HG03139 (cell line): ENCODE measurements around the gene ZNF407.

Experiments
- ATAC-seq: cut with Tn5 transposase; IDR thresholded peaks from one replicate; pipeline ENCODE4 v1.9.1; 2021; ENCODE audit not compliant: unreplicated experiment

Gene ZNF407

DNA sequence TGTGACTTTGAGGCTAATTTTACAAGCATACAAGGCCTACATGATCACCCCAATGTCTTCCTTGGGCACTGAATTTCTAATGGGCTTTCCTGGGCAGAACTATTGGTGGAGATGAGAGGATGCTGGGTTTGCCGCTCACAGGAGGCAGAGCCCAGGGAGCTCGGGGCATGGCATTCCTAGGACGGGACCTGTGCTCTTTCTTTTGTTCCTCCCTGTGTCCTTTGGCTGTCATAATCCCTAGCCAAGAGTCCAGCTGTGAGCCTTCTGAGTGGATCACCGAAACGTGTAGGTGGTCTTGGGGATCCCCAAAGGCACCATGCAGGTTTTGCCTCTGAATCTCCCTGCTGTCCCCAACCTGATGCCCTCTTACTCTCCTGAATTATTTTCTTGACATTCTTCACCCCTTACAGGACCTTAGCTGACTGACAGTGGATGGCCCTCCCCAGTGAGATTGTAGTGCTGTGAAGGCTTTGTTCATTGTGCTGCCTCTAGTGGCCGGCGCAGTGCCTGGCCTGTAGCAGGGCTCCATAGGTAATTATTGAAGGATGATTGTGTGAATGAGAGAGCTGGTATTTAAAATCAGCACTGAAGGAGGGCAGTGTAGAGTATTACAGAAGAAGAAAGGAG lies 221.9 kb downstream of the ZNF407 start:
- no peak for ATAC-seq

DNA sequence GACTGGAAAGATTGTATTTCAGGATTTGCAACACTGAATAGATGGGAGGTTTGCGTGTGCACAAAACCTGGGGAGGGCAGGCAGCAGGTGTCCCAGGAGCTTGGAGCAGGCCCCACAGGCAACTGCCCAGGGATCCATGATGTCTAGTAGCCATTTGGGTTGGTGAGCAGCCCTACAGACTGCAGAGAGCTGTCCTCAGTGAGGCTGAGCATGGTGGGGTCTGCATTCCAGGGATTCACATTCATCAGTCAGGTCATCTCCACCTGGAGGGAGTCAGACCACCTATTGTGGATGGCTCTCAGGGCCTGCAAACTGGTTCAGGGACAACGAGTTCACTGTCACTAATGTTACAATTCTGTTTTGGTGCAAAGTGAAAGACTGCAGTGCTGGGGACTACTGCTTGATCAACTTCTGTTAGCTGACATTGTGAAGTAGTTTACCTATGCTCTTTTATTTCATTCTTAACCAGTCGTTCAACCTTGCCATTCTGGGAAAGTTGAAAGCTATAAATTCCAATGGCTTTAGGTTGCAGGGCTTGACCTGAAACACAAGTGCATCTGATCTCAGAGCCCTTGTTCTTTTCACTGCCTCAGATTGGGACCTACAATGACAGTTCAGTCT lies 222.6 kb downstream of the ZNF407 start:
- ATAC-seq = no peak

DNA sequence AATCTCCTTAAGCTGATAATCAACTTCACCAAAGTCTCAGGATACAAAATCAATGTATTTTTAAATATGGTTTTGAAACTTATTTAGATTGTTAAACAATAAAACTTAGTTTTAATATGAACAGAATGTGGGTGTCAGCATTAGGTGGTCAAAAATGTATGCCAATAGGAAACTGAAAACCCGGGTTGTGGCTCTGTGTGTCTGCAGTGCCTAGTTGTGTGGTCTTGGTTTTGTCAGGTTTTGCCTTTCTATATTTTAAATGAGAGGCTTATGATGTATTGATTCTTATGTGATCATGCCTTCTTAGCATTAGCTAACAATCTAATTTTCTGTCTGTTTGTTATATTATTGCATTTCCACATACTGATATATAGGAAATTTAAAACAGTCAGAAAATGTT lies 227.8 kb downstream of the ZNF407 start:
- no peak for ATAC-seq

DNA sequence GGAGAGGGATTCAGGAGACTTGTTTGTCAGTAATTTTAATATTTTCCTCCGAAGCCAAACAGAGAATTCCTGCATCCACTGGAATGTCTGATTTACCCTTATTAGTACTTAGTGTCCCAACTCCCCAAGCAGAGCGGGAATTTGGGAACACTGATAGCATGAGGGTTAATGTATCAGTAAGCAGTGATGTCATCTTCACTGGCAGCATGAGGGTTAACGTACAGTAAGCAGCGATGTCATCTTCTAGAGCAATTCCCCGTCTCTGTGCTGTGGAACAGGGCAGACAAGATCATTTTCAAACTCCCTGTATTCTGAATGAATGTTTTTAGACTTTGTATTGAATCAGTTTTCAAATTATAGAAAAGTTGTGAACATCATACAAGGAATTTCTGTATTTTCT lies 228.9 kb downstream of the ZNF407 start:
- ATAC-seq = no peak

DNA sequence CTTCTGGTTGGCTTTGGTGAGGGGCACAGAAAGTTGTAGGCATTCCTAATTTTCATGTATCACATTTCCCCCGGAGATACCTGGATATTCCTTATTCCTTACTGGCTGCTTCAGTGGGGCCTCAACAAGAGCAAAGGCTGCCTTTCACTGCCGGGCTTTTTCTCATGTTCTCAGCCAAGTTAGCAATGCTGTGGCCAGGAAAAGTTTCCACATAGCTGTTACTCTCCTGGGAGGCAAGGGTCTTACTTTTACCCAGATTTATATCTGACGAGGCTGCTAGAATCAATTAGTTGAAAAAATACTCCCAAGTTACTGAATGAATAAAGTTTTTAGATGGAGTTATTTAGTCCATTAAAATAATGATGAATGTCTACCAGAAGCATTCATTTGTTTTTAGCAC lies 230.5 kb downstream of the ZNF407 start:
- ATAC-seq = no peak

DNA sequence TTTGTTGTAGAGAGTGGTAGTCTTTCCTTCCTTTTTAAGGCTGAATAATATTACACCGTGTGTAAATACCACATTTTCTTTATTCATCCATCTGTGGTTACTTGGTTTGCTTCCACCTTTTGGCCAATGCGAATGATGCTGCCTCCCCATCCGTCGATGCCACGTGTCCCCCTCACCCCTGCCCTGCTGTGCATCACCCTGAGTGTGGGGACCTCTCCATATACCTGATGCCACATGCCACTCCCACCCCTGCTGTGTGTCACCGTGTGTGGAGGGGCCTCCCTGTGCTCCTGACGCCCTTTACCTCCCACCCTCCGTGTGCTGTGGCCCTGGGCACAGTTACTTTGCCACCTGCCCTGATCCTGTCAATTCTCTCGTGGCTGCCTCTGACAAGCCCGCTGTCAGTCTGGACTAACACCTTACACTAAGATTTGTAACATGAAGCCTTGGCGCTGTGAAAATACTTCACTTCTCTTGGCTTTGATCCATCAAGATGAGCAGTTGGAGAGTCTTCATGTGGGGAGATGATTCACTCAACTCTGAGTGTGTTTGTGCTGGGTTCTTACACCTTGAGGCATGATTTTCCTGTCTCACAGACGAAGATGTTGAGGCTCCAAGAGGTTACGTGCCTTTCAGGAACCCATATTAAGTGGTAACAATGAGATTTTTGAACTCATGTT lies 234.0 kb downstream of the ZNF407 start:
- no peak for ATAC-seq

DNA sequence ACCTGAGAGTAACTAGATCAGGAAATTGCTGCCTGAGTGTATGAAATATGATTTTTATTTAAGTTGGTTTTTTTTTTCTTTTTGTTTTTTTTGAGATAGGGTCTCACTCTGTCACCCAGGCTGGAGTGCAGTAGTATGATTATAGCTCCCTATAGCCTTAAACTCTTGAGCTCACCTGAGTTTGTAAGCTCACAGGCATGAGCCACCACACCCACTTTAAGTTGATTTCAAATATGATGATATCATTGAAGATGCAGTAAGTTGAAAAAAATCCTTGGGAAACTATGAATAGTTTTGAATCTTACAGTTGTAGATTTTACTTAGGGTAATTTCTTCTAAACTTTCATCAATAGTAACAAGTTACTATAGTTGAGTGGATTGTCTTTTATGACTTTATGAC lies 234.7 kb downstream of the ZNF407 start:
- ATAC-seq = no peak

DNA sequence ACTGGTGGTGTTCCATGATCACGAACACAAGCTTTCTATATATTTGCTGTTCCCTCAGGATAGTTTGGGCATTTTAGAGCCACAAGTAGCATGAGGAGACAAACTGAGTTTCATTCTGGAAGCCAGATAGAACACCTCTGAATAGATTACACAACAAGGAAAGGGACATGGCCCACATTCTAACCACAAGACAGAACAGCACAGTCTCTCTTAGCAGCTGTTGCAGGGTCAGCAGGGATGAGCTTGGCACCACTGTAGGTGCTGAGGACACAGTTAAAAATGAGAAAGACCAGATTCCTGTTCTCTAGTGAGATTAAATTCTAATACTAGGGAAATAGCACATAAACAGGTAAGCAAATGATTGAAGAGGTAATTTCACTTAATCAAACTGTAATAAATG lies 235.3 kb downstream of the ZNF407 start:
- no peak for ATAC-seq

DNA sequence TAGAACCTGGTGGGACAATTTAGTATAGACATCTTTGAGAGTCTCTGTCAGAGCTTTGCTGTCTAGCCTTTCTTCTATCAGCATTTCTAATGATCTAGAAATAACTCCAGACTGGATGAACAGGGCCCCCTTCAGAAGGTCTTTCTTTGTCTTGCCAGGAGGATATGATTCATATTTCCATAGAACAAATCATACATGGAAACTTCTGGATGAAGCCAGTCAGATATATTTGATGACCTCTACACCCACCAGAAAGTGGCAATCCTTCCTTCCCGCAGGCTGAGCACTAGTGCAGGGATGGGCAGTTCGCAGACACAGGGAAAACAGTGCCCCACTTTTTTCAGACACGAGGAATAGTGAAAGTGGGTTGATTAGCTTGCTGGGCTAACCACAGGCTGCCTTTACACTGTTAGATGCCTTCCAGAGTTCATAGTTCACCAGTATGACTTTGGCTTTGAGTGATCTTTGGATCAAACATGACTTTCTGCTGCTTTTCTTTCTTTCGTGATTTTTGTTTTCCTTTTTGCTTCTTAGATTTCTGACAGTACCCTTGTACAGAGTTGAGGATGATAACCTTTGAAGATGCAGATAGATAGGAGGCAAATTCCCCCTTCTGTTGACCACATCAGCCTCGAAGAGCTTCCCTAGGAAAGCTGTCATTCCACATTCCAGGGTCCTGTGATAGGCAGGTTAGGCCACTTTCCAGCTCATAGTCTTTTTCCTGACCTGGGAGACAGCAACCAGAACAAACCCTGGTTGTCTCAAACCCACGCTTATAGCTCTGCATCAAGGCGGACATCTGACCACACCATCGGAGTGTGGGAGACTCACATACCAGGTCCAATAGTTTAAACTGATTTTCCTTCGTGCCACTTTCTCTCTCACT lies 237.0 kb downstream of the ZNF407 start:
- no peak for ATAC-seq

DNA sequence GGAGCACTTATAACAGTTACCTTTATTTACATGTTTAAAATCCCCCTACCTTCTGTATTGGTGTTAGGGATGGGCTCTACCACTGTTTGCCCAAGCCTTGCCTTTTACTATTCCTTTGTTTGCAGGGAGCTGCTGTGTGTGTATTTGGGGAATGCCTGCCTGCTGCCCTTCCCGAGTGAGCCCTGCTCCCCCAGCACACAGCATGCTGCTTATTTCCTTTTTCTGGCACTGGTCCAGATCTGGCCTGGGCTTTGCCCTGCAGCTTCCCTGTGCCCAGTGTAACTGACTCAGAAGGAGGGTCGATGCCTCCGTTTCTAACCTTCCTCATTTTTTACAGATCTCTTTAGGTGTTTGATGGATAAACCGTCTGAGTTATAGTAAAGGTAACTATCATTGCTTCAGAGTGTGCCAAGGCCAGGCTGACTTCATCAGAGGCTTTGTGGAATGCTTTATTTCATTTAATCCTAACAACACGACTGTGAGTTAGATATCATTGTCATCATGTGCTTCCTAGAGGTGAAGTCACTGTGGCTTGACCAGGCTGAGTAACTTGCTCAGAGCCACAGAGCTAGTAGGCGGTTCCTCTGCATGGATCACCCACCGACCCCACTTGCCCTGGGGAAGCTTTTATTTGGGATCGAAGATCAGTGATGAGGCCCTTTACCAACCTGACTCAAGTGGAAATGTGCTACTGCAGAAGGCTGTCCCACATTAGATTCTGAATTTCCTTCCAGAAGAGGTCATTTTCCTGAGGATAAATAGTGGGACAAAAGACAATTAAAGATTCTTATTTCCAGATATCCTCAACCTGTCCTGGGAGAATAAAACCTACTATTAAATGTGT lies 238.8 kb downstream of the ZNF407 start:
- no peak for ATAC-seq

DNA sequence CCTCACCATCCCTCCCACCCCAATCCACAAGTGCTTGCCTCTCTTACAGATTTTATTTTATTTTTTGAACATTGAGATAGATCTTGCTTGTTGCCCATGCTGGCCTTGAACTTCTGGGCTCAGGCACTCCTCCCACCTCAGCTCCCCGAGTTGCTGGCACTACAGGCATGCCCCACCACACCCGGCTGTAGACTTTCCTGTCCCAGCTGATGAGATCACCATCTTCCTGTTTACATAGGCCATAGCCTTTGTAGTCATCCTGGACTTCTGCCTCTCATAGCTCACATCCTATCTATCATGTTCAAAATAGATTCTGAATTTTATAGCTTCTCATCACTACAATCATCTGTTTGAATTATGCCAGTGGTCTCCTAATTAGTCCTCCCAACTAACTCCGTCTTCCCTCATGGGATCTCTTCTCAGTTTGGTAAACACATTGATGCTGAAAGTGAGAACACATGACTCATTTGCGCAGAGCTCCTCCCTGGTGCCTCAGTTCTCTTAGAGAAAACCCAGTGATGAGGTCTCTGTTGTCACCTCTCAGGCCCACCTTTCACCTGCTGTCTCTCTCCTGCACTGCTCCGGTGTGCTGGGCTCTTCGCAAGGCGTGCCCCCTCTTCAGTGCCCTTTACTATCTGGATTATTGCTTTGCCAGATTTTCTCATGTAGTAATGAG lies 243.0 kb downstream of the ZNF407 start:
- ATAC-seq = no peak

DNA sequence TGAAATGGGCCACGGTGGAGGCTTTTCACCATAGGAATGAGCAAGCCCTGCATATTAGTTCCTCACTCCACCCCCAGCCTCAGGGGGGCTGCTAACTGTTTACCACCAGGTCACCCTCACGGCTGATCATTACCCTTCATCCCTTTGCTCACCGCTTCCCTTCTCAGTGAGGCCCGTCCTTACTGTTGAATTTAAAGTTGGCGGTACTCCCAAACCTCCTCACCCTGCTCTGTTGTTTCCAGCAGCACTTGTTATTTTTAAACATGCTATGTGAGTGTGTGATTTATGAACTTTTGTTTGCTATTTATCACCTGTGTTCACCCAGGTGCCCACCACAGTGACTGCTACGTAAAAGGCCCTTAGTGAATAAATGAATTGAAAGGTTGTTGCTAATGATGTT lies 243.6 kb downstream of the ZNF407 start:
- no peak for ATAC-seq

DNA sequence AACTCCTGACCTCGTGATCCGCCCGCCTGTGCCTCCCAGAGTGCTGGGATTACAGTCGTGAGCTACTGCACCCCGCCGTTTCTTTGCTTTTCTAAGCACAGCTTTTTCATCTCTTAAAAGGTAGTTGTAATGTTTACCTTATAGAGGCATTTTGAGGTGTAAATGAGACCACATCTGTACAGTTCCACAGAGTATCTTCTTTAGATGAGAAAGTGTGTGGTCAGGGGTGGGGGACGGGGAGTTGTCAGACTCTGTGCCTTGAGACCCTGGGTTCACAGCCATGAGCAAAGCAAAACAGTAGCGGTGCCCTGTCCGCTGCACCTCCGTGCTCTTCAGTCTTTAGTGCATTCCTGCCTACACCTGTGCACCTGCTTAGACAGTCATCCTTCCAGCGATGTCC lies 251.6 kb downstream of the ZNF407 start:
- ATAC-seq = no peak

DNA sequence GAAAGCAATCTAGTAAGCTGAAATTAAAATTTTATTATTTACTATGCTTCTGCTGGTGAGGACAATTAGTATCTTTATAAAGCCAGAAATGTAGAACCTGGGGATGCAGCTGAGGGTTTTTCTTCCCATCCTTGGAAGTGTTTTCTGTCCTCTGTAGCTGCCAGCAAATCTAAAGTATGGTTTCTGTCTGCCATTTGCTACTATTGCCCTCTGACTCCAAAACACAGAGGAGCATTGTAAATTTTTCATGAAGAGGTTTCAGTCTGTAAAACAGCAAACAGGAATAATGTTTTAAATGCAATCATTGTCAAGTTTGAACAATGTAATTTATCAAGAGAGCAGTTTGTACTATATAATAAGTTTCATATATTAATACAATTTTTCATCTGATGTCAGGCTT lies 258.8 kb downstream of the ZNF407 start:
- no peak for ATAC-seq

DNA sequence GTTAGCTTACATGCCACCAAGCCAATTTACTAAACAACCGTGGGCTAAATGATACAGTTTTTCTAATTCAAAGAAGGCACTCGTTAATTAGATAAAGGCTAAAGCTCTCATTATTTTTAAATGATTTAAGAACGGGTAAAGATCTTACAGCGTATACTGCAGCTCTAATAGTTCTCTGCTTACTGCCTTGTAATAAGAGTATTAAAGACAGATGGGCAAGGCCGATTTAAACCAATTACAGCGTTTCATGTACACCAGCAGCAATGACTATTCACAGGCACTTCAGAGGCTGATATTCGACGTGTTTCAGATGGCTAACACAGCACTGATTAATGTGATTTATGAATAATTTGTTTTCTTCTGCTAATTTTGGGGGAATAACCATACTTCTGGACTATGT lies 259.3 kb downstream of the ZNF407 start:
- ATAC-seq = no peak

DNA sequence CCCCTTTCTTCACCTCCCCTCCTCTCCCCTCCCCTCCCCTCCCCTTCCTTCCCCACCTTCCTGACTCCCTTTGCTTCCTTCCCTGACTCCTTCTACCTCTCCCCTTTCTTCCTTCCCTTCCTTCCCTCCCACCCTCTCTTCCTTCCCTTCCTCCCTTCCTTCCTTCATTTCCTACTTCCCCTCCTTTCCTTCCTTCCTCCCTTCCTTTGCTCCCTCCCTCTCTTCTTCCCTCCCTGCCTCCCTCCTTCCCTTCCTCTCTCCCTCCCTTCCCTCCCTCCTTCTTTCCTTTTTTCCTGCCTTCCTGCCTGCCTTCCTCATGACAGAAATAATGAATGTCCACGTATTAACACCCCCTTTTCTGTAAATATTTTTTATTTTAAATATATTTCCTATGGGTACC lies 260.2 kb downstream of the ZNF407 start:
- ATAC-seq = no peak

DNA sequence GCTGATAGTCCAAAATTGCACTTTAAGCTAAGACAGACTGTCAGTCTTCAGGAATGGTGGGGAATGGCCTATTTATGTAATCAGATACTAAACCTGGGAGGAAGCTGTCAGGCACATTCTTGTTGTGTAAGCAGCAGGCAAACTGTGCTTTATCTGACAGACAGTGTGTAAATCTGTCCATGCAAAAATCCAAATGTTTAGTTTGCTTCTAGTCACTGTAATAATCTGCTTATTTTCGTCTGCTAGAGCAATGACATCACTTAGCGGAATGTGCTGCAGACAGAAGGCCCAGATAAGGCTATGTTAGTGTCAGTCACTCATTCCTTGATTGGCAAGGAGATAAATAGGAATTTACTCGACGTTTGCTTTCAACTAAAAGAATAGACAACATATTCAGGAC lies 263.5 kb downstream of the ZNF407 start:
- no peak for ATAC-seq

DNA sequence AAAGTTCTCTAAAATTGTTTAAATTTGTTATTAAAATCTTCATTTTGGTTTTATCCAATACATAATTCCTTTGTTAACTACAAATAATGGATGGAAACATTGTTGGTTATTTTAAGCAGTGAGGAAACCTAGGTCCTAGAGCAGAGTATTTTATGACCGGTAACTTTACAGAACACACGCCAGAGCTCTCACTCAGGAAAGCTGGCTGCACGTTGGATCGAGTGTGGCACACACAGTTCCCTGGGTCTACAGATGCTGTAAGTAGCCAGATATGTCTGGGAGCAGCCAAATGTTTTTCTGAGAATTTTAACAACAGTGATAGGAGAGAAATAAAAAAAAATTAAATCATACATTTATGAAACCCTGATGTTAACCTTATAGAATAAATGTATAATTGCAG lies 264.4 kb downstream of the ZNF407 start:
- no peak for ATAC-seq

DNA sequence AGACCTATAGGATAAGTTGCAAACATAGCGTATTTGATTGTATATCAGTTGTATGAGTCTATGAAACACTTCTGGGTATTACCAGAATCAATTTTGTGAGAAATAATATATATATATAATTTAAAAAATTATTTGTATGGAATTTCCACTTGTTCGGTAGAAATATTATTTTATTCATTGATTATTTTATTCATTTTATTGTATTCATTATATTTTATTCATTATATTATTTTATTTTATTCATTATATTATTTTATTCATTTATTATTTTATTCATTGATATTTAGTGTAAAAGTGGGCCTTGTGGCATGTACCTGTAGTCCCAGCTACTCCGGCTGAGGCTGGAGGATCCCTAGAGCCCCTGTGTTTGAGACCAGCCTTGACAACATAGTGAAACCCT lies 268.9 kb downstream of the ZNF407 start:
- no peak for ATAC-seq

DNA sequence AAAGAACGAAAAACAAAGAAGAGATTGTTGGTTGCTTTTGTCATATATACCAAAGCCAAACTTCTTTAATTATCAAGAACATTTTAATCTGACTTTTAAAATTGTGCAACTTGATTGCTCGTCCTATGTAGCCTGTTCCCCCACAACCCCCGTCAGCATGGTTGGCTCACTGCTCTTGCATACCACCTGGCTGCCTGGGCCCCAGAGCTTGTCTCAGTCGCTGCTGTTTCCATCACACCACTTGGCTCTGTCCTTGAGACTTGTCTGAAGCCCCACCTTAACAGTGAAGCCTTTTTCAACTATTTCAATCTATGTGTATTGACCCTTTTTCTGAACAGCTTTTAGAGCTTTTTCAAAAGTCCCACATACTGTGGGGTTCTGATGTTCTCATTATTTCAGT lies 270.8 kb downstream of the ZNF407 start:
- no peak for ATAC-seq
